ENCODE results near the gene FOXL3. TPM values are rescaled to one million over a fixed set of nuclear protein-coding genes. Genes with fewer than 3 reads are reported as not detected.

Gene FOXL3
- polyA plus RNA-seq, 1 experiment = not detected

GRCh38 chr7:249989-250388, 40.0 kb upstream of the FOXL3 start:
- no peaks in the 10 kb centered on the region for H3K27me3 ChIP-seq (ENCODE audit: control insufficient read depth, insufficient read depth, low read length)
- CTCF ChIA-PET = interaction anchor here (0.6 to 1.2 kb wide), 3 partner anchors 12 to 570 kb away, joined by 3 read pairs; no protein-coding TSS in a partner anchor

GRCh38 chr7:250523-250922, 39.4 kb upstream of the FOXL3 start:
- no peaks in the 10 kb centered on the region for H3K27me3 ChIP-seq (ENCODE audit: control insufficient read depth, insufficient read depth, low read length)
- no peak overlapping the region for H3K4me3 ChIP-seq (ENCODE audit: low read depth, low read length)
- ChIA-PET POLR2A (no interaction called here), CTCF (interaction anchor here (1.0 to 1.2 kb wide), 2 partner anchors 12 to 14 kb away, joined by 3 read pairs; no protein-coding TSS in a partner anchor)
- H3K36me3 ChIP-seq (ENCODE audit: control insufficient read depth, insufficient read depth, low read length) = peaks cover 62% of the 10 kb centered on the region
- no peak for TF ChIP-seq CTCF (IDR thresholded peaks at IDR 0.05; ENCODE audit: insufficient read depth, low read depth, low read length)
- no peak for DNase-seq (ENCODE audit: low read depth)

More at GRCh38 chr7:249989-250388, 40.0 kb upstream of the FOXL3 start:
- TF ChIP-seq CTCF (IDR thresholded peaks at IDR 0.05; ENCODE audit: insufficient read depth, low read depth, low read length) = no peak
- POLR2A ChIA-PET = no interaction called here
- Histone ChIP-seq H3K4me3 (ENCODE audit: low read depth, low read length) (no peak overlapping the region), H3K36me3 (ENCODE audit: control insufficient read depth, insufficient read depth, low read length) (peaks cover 61% of the 10 kb centered on the region)
- DNase-seq (ENCODE audit: low read depth) = no peak

- TF ChIP-seq CTCF (IDR thresholded peaks at IDR 0.05; ENCODE audit: insufficient read depth, low read depth, low read length) = no peak
- ChIA-PET POLR2A (no interaction called here), CTCF (interaction anchor here (0.7 to 1.2 kb wide), 3 partner anchors 11 to 189 kb away, joined by 3 to 4 read pairs (median 3); no protein-coding TSS in a partner anchor)
- H3K36me3 ChIP-seq (ENCODE audit: control insufficient read depth, insufficient read depth, low read length) = peaks cover 63% of the 10 kb centered on the region
- no peak for DNase-seq (ENCODE audit: low read depth)
- no peaks in the 10 kb centered on the region for H3K27me3 ChIP-seq (ENCODE audit: control insufficient read depth, insufficient read depth, low read length)
- no peak overlapping the region for H3K4me3 ChIP-seq (ENCODE audit: low read depth, low read length)
These were observed 39.0 kb upstream of the FOXL3 start for GRCh38 chr7:251005-251404.

DNA sequence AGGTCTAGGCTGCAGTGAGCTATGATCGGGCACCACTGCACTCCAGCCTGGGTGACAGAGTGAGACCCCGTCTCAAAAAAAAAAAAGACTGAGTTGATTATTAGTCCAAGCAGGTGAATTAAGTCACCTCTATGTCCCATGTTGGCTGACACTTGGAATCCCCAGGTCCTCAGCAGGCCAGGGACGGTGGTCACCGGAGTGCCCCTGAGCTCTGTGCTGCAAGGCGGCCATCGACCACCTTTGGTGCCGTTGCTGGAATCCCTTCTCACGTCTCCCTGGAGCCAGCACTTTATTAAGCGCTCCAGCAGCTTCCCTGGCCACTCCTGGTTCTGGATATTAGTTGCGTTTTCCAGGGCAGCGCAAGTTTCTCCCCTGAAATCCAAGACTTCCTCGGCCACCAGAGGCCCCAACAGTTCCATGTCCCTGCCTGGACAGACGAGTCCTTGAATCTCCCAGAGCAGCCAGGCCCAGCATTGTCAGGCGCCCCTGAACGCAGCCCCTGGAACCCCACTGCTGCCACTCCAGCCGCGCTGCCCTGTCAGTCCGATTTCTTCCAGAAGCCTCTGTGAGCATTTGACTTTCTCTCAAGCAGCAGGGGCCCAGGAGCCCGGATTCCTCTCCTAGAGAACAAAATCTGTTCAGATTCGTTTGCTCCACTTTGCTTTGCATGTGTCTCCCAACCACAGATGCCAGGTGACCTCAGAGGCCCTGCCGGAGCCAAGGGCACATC, 38.4 kb upstream of the FOXL3 start:
- Histone ChIP-seq H3K27me3 (ENCODE audit: control insufficient read depth, insufficient read depth, low read length) (no peaks in the 10 kb centered on the region), H3K36me3 (ENCODE audit: control insufficient read depth, insufficient read depth, low read length) (peaks cover 61% of the 10 kb centered on the region), H3K4me3 (ENCODE audit: low read depth, low read length) (no peak overlapping the region)
- TF ChIP-seq CTCF (IDR thresholded peaks at IDR 0.05; ENCODE audit: insufficient read depth, low read depth, low read length) = no peak
- CTCF ChIA-PET = interaction anchor here (0.7 kb wide), 1 partner anchor 189 kb away, joined by 4 read pairs; no protein-coding TSS in a partner anchor
- DNase-seq (ENCODE audit: low read depth) = no peak
- POLR2A ChIA-PET = no interaction called here

- H3K4me3 ChIP-seq (ENCODE audit: low read depth, low read length) = no peak overlapping the region
- CTCF ChIA-PET = no interaction called here
- TF ChIP-seq CTCF (IDR thresholded peaks at IDR 0.05; ENCODE audit: insufficient read depth, low read depth, low read length) = no peak
- peaks cover 62% of the 10 kb centered on the region for H3K36me3 ChIP-seq (ENCODE audit: control insufficient read depth, insufficient read depth, low read length)
- POLR2A ChIA-PET = no interaction called here
- H3K27me3 ChIP-seq (ENCODE audit: control insufficient read depth, insufficient read depth, low read length) = no peaks in the 10 kb centered on the region
- no peak for DNase-seq (ENCODE audit: low read depth)
These were observed 37.6 kb upstream of the FOXL3 start for GRCh38 chr7:252216-252965.
